GM20431 (cell line): ENCODE data around the gene CENPP.

ENCODE experiments used
- in situ Hi-C: fragments of 300-500 bp; cut with MseI, MboI; formaldehyde crosslinking; loops from one replicate; pipeline ENCODE4 v1.15.0; 2020; ENCODE audit warnings: low sequenced_read_pairs; ENCODE audit not compliant: unreplicated experiment

Gene CENPP

GRCh38 chr9:92608241-92608908 is 282.6 kb downstream of the CENPP start:
- in situ Hi-C loops: no loop called here

GRCh38 chr9:92608909-92609445 is 283.2 kb downstream of the CENPP start:
- in situ Hi-C loops: no loop called here

GRCh38 chr9:92610470-92611420 is 285.0 kb downstream of the CENPP start:
- in situ Hi-C loops: no loop called here

GRCh38 chr9:92611621-92612285 is 286.0 kb downstream of the CENPP start:
- in situ Hi-C loops: no loop called here

- in situ Hi-C loops: no loop called here
Observed at GRCh38 chr9:92612292-92612691, 286.5 kb downstream of the CENPP start.

- in situ Hi-C loops: no loop called here
Observed at GRCh38 chr9:92612816-92613215, 287.1 kb downstream of the CENPP start.

- in situ Hi-C loops: no loop called here
Observed at GRCh38 chr9:92613268-92614122, 287.7 kb downstream of the CENPP start.

GRCh38 chr9:92614123-92614510 is 288.4 kb downstream of the CENPP start:
- in situ Hi-C loops: no loop called here

GRCh38 chr9:92614763-92615461 is 289.2 kb downstream of the CENPP start:
- in situ Hi-C loops: no loop called here

GRCh38 chr9:92615790-92616189 is 290.0 kb downstream of the CENPP start:
- in situ Hi-C loops: no loop called here

- in situ Hi-C loops: no loop called here
Observed at GRCh38 chr9:92616199-92616641, 290.5 kb downstream of the CENPP start.

- in situ Hi-C loops: no loop called here
Observed at GRCh38 chr9:92616655-92617111, 290.9 kb downstream of the CENPP start.

GRCh38 chr9:92617195-92617813 is 291.6 kb downstream of the CENPP start:
- in situ Hi-C loops: no loop called here

- in situ Hi-C loops: no loop called here
Observed at GRCh38 chr9:92617951-92618510, 292.3 kb downstream of the CENPP start.

- in situ Hi-C loops: no loop called here
Observed at GRCh38 chr9:92618633-92619225, 293.0 kb downstream of the CENPP start.

- in situ Hi-C loops: no loop called here
Observed at GRCh38 chr9:92619601-92620300, 294.0 kb downstream of the CENPP start.

GRCh38 chr9:92620845-92621244 is 295.1 kb downstream of the CENPP start:
- in situ Hi-C loops: no loop called here
